Measurements from ENCODE around the gene PTPRK. TPM values are rescaled to one million over a fixed set of nuclear protein-coding genes. Genes with fewer than 3 reads are reported as not detected.

The PTPRK gene
- total and polyA plus RNA-seq, 4 donors = 12.1 to 61.2 (median 29.1) TPM

DNA sequence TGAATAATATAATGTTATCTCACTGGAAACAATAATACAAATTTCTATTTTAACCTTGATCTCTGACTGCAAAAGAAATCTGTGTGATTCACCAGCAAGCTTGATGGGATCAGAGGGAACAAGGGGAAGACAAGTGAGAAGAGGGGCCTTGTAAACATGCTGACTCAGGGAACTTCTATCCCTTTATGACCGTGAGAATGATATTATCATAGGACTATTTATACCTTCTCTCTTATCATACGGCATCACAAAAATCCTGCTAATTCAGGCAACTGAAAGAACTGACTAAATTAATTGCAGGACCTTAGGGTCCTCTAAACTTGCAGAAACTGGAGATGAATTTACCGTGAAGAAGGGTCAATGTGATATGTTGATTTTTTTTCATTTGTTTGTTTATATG lies 173.3 kb downstream of the PTPRK start:
- TF ChIP-seq EGR1 (IDR thresholded peaks at IDR 0.05; ENCODE audit: low read depth in 2 of 2) (no peak), FOXA2 (IDR thresholded peaks at IDR 0.05) (no peak), NR2F2 (IDR thresholded peaks at IDR 0.05) (no peak), JUND (IDR thresholded peaks at IDR 0.05) (no peak), RAD21 (IDR thresholded peaks at IDR 0.05) (no peak), HNF4A (conservative IDR thresholded peaks at IDR 0.05) (no peak), RXRA (IDR thresholded peaks at IDR 0.05) (no peak), HNF4G (IDR thresholded peaks at IDR 0.05) (no peak), TAF1 (conservative IDR thresholded peaks at IDR 0.05) (no peak)
- TF ChIP-seq, protein P1, sequence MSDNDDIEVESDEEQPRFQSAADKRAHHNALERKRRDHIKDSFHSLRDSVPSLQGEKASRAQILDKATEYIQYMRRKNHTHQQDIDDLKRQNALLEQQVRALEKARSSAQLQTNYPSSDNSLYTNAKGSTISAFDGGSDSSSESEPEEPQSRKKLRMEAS (IDR thresholded peaks at IDR 0.05) = no peak
- TF ChIP-seq, protein P2, sequence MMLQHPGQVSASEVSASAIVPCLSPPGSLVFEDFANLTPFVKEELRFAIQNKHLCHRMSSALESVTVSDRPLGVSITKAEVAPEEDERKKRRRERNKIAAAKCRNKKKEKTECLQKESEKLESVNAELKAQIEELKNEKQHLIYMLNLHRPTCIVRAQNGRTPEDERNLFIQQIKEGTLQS (IDR thresholded peaks at IDR 0.05) = no peak
- TF ChIP-seq, protein P3, sequence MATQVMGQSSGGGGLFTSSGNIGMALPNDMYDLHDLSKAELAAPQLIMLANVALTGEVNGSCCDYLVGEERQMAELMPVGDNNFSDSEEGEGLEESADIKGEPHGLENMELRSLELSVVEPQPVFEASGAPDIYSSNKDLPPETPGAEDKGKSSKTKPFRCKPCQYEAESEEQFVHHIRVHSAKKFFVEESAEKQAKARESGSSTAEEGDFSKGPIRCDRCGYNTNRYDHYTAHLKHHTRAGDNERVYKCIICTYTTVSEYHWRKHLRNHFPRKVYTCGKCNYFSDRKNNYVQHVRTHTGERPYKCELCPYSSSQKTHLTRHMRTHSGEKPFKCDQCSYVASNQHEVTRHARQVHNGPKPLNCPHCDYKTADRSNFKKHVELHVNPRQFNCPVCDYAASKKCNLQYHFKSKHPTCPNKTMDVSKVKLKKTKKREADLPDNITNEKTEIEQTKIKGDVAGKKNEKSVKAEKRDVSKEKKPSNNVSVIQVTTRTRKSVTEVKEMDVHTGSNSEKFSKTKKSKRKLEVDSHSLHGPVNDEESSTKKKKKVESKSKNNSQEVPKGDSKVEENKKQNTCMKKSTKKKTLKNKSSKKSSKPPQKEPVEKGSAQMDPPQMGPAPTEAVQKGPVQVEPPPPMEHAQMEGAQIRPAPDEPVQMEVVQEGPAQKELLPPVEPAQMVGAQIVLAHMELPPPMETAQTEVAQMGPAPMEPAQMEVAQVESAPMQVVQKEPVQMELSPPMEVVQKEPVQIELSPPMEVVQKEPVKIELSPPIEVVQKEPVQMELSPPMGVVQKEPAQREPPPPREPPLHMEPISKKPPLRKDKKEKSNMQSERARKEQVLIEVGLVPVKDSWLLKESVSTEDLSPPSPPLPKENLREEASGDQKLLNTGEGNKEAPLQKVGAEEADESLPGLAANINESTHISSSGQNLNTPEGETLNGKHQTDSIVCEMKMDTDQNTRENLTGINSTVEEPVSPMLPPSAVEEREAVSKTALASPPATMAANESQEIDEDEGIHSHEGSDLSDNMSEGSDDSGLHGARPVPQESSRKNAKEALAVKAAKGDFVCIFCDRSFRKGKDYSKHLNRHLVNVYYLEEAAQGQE (IDR thresholded peaks at IDR 0.05) = no peak
- TF ChIP-seq, protein P4, sequence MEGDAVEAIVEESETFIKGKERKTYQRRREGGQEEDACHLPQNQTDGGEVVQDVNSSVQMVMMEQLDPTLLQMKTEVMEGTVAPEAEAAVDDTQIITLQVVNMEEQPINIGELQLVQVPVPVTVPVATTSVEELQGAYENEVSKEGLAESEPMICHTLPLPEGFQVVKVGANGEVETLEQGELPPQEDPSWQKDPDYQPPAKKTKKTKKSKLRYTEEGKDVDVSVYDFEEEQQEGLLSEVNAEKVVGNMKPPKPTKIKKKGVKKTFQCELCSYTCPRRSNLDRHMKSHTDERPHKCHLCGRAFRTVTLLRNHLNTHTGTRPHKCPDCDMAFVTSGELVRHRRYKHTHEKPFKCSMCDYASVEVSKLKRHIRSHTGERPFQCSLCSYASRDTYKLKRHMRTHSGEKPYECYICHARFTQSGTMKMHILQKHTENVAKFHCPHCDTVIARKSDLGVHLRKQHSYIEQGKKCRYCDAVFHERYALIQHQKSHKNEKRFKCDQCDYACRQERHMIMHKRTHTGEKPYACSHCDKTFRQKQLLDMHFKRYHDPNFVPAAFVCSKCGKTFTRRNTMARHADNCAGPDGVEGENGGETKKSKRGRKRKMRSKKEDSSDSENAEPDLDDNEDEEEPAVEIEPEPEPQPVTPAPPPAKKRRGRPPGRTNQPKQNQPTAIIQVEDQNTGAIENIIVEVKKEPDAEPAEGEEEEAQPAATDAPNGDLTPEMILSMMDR (IDR thresholded peaks at IDR 0.05; ENCODE audit: low read depth, low read length, missing input control) = no peak
- Histone ChIP-seq H3K4me1 (ENCODE audit: control insufficient read depth in 4 of 4, insufficient read depth in 4 of 4, low read length in 3 of 4) (peaks cover 0 to 3% (median 0%) of the 10 kb centered on the region in 4 donors), H3K9ac (ENCODE audit: low read depth in 1 of 2, low read length in 2 of 2) (no peak overlapping the region), H3K9me3 (ENCODE audit: control insufficient read depth in 4 of 4, low read length in 3 of 4) (no peaks in the 10 kb centered on the region), H3K4me3 (ENCODE audit: low read depth in 1 of 3, low read length in 3 of 3) (no peak overlapping the region), H3K27ac (ENCODE audit: low read depth in 1 of 2, low read length in 2 of 2) (no peak overlapping the region), H3K36me3 (ENCODE audit: control insufficient read depth in 4 of 4, insufficient read depth in 3 of 4, low read depth in 1 of 4, low read length in 3 of 4) (no peaks in the 10 kb centered on the region), H3K27me3 (ENCODE audit: control insufficient read depth in 4 of 4, insufficient read depth in 4 of 4, low read length in 3 of 4) (no peaks in the 10 kb centered on the region)
- DNase-seq (ENCODE audit: low spot score) = no peak
- 80% methylated on average over 3 of the region's 3 CpGs for WGBS

DNA sequence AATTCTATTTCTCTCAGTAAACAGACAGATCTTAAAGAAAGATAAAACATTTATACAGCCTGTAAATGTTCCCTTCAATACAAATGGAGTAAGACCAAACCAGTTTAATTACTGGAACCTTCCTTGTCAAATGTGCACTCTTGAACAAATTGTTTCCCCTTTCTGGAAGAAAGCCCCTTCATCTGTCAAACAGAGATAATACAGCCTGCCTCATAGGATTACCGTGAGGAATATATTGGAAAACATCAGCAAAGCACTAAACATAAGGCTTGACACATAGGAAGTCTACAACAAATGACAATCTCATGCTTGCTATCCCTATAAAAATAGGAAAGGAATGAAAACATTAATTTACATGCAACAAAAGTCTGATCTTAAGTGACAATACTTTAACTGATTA lies 173.8 kb downstream of the PTPRK start:
- Histone ChIP-seq H3K9ac (ENCODE audit: low read depth in 1 of 2, low read length in 2 of 2) (no peak overlapping the region), H3K4me3 (ENCODE audit: low read depth in 1 of 3, low read length in 3 of 3) (no peak overlapping the region), H3K4me1 (ENCODE audit: control insufficient read depth in 4 of 4, insufficient read depth in 4 of 4, low read length in 3 of 4) (peaks cover 0 to 3% (median 0%) of the 10 kb centered on the region in 4 donors), H3K27ac (ENCODE audit: low read depth in 1 of 2, low read length in 2 of 2) (no peak overlapping the region), H3K27me3 (ENCODE audit: control insufficient read depth in 4 of 4, insufficient read depth in 4 of 4, low read length in 3 of 4) (no peaks in the 10 kb centered on the region), H3K9me3 (ENCODE audit: control insufficient read depth in 4 of 4, low read length in 3 of 4) (no peaks in the 10 kb centered on the region), H3K36me3 (ENCODE audit: control insufficient read depth in 4 of 4, insufficient read depth in 3 of 4, low read depth in 1 of 4, low read length in 3 of 4) (no peaks in the 10 kb centered on the region)
- TF ChIP-seq RAD21 (IDR thresholded peaks at IDR 0.05) (no peak), JUND (IDR thresholded peaks at IDR 0.05) (no peak)
- DNase-seq (ENCODE audit: low spot score) = no peak
- WGBS = 87% methylated on average over 1 of the region's 1 CpG

DNA sequence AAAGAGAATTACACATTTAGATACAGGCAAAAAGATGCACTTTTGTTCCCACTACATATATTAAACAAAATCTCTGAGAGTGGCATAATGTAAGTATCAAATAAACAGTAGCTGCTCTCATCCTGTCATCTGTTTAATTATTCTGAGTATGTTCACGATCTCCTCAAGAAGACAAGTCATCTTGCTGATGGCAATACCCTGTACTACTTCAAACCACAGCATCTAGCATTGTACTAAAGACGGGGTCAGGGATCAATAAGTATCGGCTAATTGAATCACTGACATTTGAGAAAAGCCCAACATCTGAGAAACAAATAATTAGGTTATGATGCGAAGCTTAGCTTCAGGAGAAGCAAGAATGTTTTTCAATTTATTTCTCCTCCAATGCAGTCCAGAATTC lies 175.1 kb downstream of the PTPRK start:
- Histone ChIP-seq H3K27ac (ENCODE audit: low read depth in 1 of 2, low read length in 2 of 2) (no peak overlapping the region), H3K9ac (ENCODE audit: low read depth in 1 of 2, low read length in 2 of 2) (no peak overlapping the region), H3K27me3 (ENCODE audit: control insufficient read depth in 4 of 4, insufficient read depth in 4 of 4, low read length in 3 of 4) (no peaks in the 10 kb centered on the region), H3K36me3 (ENCODE audit: control insufficient read depth in 4 of 4, insufficient read depth in 3 of 4, low read depth in 1 of 4, low read length in 3 of 4) (no peaks in the 10 kb centered on the region), H3K4me3 (ENCODE audit: low read depth in 1 of 3, low read length in 3 of 3) (no peak overlapping the region), H3K4me1 (ENCODE audit: control insufficient read depth in 4 of 4, insufficient read depth in 4 of 4, low read length in 3 of 4) (peaks cover 0 to 11% (median 3%) of the 10 kb centered on the region in 4 donors), H3K9me3 (ENCODE audit: control insufficient read depth in 4 of 4, low read length in 3 of 4) (no peaks in the 10 kb centered on the region)
- 93% methylated on average over 4 of the region's 4 CpGs for WGBS
- DNase-seq (ENCODE audit: low spot score) = no peak
- no peak for TF ChIP-seq EGR1 (IDR thresholded peaks at IDR 0.05; ENCODE audit: low read depth in 2 of 2)
- no peak for TF ChIP-seq JUND (IDR thresholded peaks at IDR 0.05)
- no peak for TF ChIP-seq FOXA1 (IDR thresholded peaks at IDR 0.05)
- TF ChIP-seq RAD21 (IDR thresholded peaks at IDR 0.05) = no peak
- no peak for TF ChIP-seq YY1 (IDR thresholded peaks at IDR 0.05)
- no peak for TF ChIP-seq HNF4G (IDR thresholded peaks at IDR 0.05)
- TF ChIP-seq, protein P1 (IDR thresholded peaks at IDR 0.05) = no peak
- TF ChIP-seq, protein P3 (IDR thresholded peaks at IDR 0.05) = no peak
- no peak for TF ChIP-seq NR2F2 (IDR thresholded peaks at IDR 0.05)
- TF ChIP-seq, protein P4 (IDR thresholded peaks at IDR 0.05; ENCODE audit: low read depth, low read length, missing input control) = no peak

Data from liver (tissue), 9 donors.